H9 (cell line): ENCODE measurements around the gene NDUFA12. TPM values are rescaled to one million over a fixed set of nuclear protein-coding genes. Genes with fewer than 3 reads are reported as not detected.

ENCODE experiments used
- DNase-seq: peaks from one replicate; pipeline ENCODE4 v3.0.0-alpha.2; 2017
- H2AFZ ChIP-seq: one replicate; pipeline ENCODE4 v1.6.1; 2013; ENCODE audit warnings: mild to moderate bottlenecking, low read length, control low read depth, moderate library complexity
- H2AK5ac ChIP-seq: 2 replicates; pipeline ENCODE4 v1.6.1; 2013; ENCODE audit warnings: low read length, control low read depth, mixed read lengths; ENCODE audit not compliant: insufficient read length
- H2BK120ac ChIP-seq: one replicate; pipeline ENCODE4 v1.6.1; 2013; ENCODE audit warnings: low read depth, mild to moderate bottlenecking, low read length, control low read depth, inconsistent platforms; ENCODE audit not compliant: poor library complexity, severe bottlenecking
- H2BK12ac ChIP-seq: 2 replicates; pipeline ENCODE4 v1.6.1; 2013; ENCODE audit warnings: low read length, control low read depth, mixed read lengths, low read depth; ENCODE audit not compliant: insufficient read length
- H2BK15ac ChIP-seq: 2 replicates; pipeline ENCODE4 v1.6.1; 2013; ENCODE audit warnings: low read depth, low read length, control low read depth
- H2BK20ac ChIP-seq: one replicate; pipeline ENCODE4 v1.6.1; 2013; ENCODE audit warnings: low read depth, mild to moderate bottlenecking, low read length, control low read depth, inconsistent platforms; ENCODE audit not compliant: poor library complexity, severe bottlenecking
- H2BK5ac ChIP-seq: 2 replicates; pipeline ENCODE4 v1.6.1; 2013; ENCODE audit warnings: low read length, control low read depth, mixed read lengths; ENCODE audit not compliant: insufficient read length
- H3K14ac ChIP-seq: 2 replicates; pipeline ENCODE4 v1.6.1; 2013; ENCODE audit warnings: low read length, control low read depth; ENCODE audit not compliant: insufficient read depth
- H3K18ac ChIP-seq: 2 replicates; pipeline ENCODE4 v1.6.1; 2013; ENCODE audit warnings: low read depth, mild to moderate bottlenecking, mixed read lengths, low read length, control low read depth; ENCODE audit not compliant: insufficient read length
- H3K23ac ChIP-seq: 2 replicates; pipeline ENCODE4 v1.6.1; 2013; ENCODE audit warnings: low read length, control low read depth, mixed read lengths, low read depth; ENCODE audit not compliant: insufficient read length
- H3K23me2 ChIP-seq: 2 replicates; pipeline ENCODE4 v1.6.1; 2013; ENCODE audit warnings: low read depth, mild to moderate bottlenecking, mixed read lengths, low read length, control low read depth; ENCODE audit not compliant: insufficient read length, poor library complexity, severe bottlenecking
- H3K27ac ChIP-seq: 2 replicates; pipeline ENCODE4 v1.5.1; 2013; ENCODE audit warnings: low read length, control low read depth, mixed read lengths, low read depth; ENCODE audit not compliant: insufficient read length
- H3K27me3 ChIP-seq: 2 replicates; pipeline ENCODE4 v1.6.1; 2013; ENCODE audit warnings: low read length, control low read depth, inconsistent platforms; ENCODE audit not compliant: insufficient read depth
- H3K4ac ChIP-seq: 2 replicates; pipeline ENCODE4 v1.6.1; 2013; ENCODE audit warnings: low read depth, mild to moderate bottlenecking, control low read depth, inconsistent platforms, low read length, moderate library complexity
- H3K4me1 ChIP-seq: 2 replicates; pipeline ENCODE4 v1.6.1; 2013; ENCODE audit warnings: low read length, control low read depth, inconsistent platforms; ENCODE audit not compliant: insufficient read depth
- H3K4me2 ChIP-seq: 2 replicates; pipeline ENCODE4 v1.6.1; 2013; ENCODE audit warnings: low read length, control low read depth, mixed read lengths; ENCODE audit not compliant: insufficient read length, insufficient read depth
- H3K56ac ChIP-seq: 2 replicates; pipeline ENCODE4 v1.6.1; 2013; ENCODE audit warnings: low read depth, mild to moderate bottlenecking, mixed read lengths, low read length, control low read depth; ENCODE audit not compliant: insufficient read length
- H3K79me1 ChIP-seq: 2 replicates; pipeline ENCODE4 v1.6.1; 2013; ENCODE audit warnings: low read depth, mild to moderate bottlenecking, moderate library complexity, low read length, control low read depth, inconsistent platforms; ENCODE audit not compliant: insufficient read depth, poor library complexity, severe bottlenecking
- H3K79me2 ChIP-seq: 2 replicates; pipeline ENCODE4 v1.6.1; 2013; ENCODE audit warnings: low read length, control low read depth, inconsistent platforms; ENCODE audit not compliant: insufficient read depth
- H3K9ac ChIP-seq: 2 replicates; pipeline ENCODE4 v1.6.1; 2013; ENCODE audit warnings: low read length, control low read depth, mixed read lengths; ENCODE audit not compliant: insufficient read length; ENCODE audit errors: extremely low read depth
- H3K9me3 ChIP-seq: one replicate; pipeline ENCODE4 v1.6.1; 2013; ENCODE audit warnings: low read depth, low read length, inconsistent platforms; ENCODE audit not compliant: control insufficient read depth
- H3T11ph ChIP-seq: one replicate; pipeline ENCODE4 v1.6.1; 2013; ENCODE audit warnings: mild to moderate bottlenecking, low read length, control low read depth, inconsistent platforms
- H4K20me1 ChIP-seq: one replicate; pipeline ENCODE4 v1.6.1; 2013; ENCODE audit not compliant: control insufficient read depth, insufficient read length, insufficient read depth
- H4K5ac ChIP-seq: 2 replicates; pipeline ENCODE4 v1.6.1; 2013; ENCODE audit warnings: low read depth, mild to moderate bottlenecking, mixed read lengths, low read length, control low read depth; ENCODE audit not compliant: insufficient read length
- H4K8ac ChIP-seq: replicated peaks from 2 replicates; pipeline ENCODE4 v1.6.1; 2013; ENCODE audit warnings: low read length, control low read depth, mixed read lengths, low read depth; ENCODE audit not compliant: insufficient read length
- H4K91ac ChIP-seq: 2 replicates; pipeline ENCODE4 v1.6.1; 2013; ENCODE audit warnings: low read depth, mild to moderate bottlenecking, moderate library complexity, mixed read lengths, low read length, control low read depth; ENCODE audit not compliant: insufficient read length
- H3K27ac Mint-ChIP-seq, 3 experiments: 2 replicates in 2 of 3; 3 replicates in 1 of 3; pipeline ENCODE4 v1.8.0; 2020 to 2021; ENCODE audit warnings: mixed read lengths in 3 of 3, mild to moderate bottlenecking in 1 of 3, moderate library complexity in 1 of 3
- H3K27me3 Mint-ChIP-seq: 2 replicates; pipeline ENCODE4 v1.8.0; 2021; ENCODE audit warnings: low read depth, mild to moderate bottlenecking, moderate library complexity, mixed read lengths
- H3K36me3 Mint-ChIP-seq, 3 experiments: 2 replicates in 2 of 3; 3 replicates in 1 of 3; pipeline ENCODE4 v1.8.0; 2020 to 2021; ENCODE audit warnings: low read depth in 3 of 3, mixed read lengths in 3 of 3; ENCODE audit not compliant: insufficient read depth in 1 of 3
- H3K4me1 Mint-ChIP-seq, 2 experiments: 2 replicates each; pipeline ENCODE4 v1.8.0; 2020; ENCODE audit warnings: mixed read lengths in 2 of 2
- H3K4me3 Mint-ChIP-seq, 2 experiments: 2 replicates in 1 of 2; 3 replicates in 1 of 2; pipeline ENCODE4 v1.8.0; 2020 to 2021; ENCODE audit warnings: mild to moderate bottlenecking in 2 of 2, mixed read lengths in 2 of 2, moderate library complexity in 1 of 2
- H3K9me3 Mint-ChIP-seq, 2 experiments: 2 replicates in 1 of 2; 3 replicates in 1 of 2; pipeline ENCODE4 v1.8.0; 2020; ENCODE audit warnings: mild to moderate bottlenecking in 2 of 2, mixed read lengths in 2 of 2, moderate library complexity in 1 of 2
- WGBS: extraction: QIAGEN DNeasy Blood & Tissue Kit; methylation state at CpG from one replicate; pipeline ENCODE4 v1.1.7; 2013; ENCODE audit warnings: missing lambda C conversion rate, low lambda C conversion rate, mixed read lengths; ENCODE audit not compliant: insufficient read length; ENCODE audit errors: extremely low coverage; 5-methylcytosine and 5-hydroxymethylcytosine counted together
- total RNA-seq: library from RNA; stranded (reverse); gene quantifications from 2 replicates; pipeline ENCODE4 v1.2.1, GENCODE V29; 2021
- TF ChIP-seq, protein P1 (sequence below): fragments of 200-600 bp; sonication (generic); conservative IDR thresholded peaks from 3 replicates; pipeline ENCODE4 v1.8.0; 2021; ENCODE audit warnings: antibody characterized with exemption, mild to moderate bottlenecking

Gene NDUFA12
- total RNA-seq, 1 experiment from 2014 or later = 104 TPM

GRCh38 chr12:94965982-94966630 is 37.4 kb downstream of the NDUFA12 start:
- Histone ChIP-seq H3K9ac (no peak overlapping the region), H2AK5ac (no peak overlapping the region), H4K91ac (no peak overlapping the region), H3K23me2 (no peaks in the 10 kb centered on the region), H2BK120ac (no peak overlapping the region), H3K23ac (no peak overlapping the region), H2BK15ac (no peak overlapping the region), H2BK12ac (no peak overlapping the region), H3K79me1 (no peaks in the 10 kb centered on the region), H3K18ac (no peak overlapping the region), H3K9me3 (no peaks in the 10 kb centered on the region), H4K20me1 (no peaks in the 10 kb centered on the region), H3K4me1 (no peaks in the 10 kb centered on the region), H3K79me2 (no peaks in the 10 kb centered on the region), H2AFZ (no peak overlapping the region), H2BK20ac (no peak overlapping the region), H4K8ac (no peak overlapping the region), H3K56ac (no peak overlapping the region), H2BK5ac (no peak overlapping the region), H3K27ac (no peak overlapping the region), H4K5ac (no peak overlapping the region), H3K4me2 (no peak overlapping the region), H3T11ph (no peak overlapping the region), H3K27me3 (no peaks in the 10 kb centered on the region), H3K4ac (no peak overlapping the region), H3K14ac (no peak overlapping the region)
- DNase-seq = no peak
- TF ChIP-seq, protein P1, sequence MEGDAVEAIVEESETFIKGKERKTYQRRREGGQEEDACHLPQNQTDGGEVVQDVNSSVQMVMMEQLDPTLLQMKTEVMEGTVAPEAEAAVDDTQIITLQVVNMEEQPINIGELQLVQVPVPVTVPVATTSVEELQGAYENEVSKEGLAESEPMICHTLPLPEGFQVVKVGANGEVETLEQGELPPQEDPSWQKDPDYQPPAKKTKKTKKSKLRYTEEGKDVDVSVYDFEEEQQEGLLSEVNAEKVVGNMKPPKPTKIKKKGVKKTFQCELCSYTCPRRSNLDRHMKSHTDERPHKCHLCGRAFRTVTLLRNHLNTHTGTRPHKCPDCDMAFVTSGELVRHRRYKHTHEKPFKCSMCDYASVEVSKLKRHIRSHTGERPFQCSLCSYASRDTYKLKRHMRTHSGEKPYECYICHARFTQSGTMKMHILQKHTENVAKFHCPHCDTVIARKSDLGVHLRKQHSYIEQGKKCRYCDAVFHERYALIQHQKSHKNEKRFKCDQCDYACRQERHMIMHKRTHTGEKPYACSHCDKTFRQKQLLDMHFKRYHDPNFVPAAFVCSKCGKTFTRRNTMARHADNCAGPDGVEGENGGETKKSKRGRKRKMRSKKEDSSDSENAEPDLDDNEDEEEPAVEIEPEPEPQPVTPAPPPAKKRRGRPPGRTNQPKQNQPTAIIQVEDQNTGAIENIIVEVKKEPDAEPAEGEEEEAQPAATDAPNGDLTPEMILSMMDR = no peak
- no peaks in the 10 kb centered on the region for H3K4me1 Mint-ChIP-seq
- H3K27me3 Mint-ChIP-seq = no peaks in the 10 kb centered on the region
- H3K4me3 Mint-ChIP-seq = no peak overlapping the region
- no CpG with 5 or more reads among the region's 9 CpGs for WGBS
- no peak overlapping the region; a peak in 1 of 7 replicates for H3K27ac Mint-ChIP-seq
- H3K36me3 Mint-ChIP-seq = peaks cover 0 to 4% (median 0%) of the 10 kb centered on the region in 3 experiments; a peak in 2 of 7 replicates
- no peaks in the 10 kb centered on the region for H3K9me3 Mint-ChIP-seq
